OCI-M2 (cell line): ENCODE data around the gene TXNDC8.

Source experiments
- DNase-seq: peaks from one replicate; lab custom pipeline; 2025; ENCODE audit not compliant: unreplicated experiment; lab: John Stamatoyannopoulos, UW

Gene TXNDC8

DNA sequence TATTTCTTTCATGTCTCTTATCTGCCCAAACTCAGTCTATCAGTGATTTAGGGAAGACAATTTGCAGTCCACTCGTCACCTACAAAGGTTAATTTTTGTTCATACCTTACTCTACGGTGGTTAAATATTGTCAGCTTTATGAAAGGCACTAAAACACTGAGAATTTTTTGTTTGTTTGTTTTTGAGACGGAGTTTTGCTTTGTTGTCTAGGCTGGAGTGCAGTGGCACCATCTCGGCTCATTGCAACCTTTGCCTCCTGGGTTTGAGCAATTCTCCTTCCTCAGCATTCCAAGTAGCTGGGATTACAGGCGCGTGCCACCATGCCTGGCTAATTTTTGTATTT lies 55.0 kb downstream of the TXNDC8 start:
- no peak for DNase-seq

DNA sequence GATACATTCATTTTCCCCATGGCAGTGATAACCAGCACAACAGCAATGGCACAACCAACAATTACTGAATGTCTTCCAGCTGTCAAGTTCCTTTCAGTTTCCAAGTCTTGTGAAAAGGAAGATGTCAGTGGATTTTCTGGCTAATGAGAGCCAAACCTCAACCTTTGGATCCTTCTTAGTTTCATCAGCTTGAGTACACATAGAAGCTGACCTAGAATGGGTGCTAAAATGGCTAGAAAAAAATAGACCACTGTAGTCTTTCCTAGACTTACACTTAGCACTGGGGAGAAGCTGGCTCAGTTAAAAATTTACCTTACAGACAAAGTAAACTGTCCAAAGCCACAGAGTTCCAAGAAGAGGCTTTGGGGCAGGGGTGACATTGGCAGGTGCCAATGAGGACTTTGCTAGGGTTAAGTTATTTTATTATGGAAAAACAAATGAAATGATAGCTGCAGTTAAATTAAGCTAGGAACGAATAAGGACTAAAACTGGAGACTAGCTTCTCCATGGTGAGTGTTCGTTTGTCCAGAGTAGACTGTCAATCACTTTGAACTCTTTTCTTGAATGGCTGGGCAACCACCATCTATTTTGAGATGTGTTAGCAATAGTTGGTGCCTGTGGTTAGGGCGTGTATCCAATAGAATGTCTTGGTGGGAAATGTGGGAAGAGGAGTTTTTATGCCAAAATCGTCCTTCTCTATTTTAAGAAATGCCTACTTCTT lies 55.5 kb downstream of the TXNDC8 start:
- no peak for DNase-seq

DNA sequence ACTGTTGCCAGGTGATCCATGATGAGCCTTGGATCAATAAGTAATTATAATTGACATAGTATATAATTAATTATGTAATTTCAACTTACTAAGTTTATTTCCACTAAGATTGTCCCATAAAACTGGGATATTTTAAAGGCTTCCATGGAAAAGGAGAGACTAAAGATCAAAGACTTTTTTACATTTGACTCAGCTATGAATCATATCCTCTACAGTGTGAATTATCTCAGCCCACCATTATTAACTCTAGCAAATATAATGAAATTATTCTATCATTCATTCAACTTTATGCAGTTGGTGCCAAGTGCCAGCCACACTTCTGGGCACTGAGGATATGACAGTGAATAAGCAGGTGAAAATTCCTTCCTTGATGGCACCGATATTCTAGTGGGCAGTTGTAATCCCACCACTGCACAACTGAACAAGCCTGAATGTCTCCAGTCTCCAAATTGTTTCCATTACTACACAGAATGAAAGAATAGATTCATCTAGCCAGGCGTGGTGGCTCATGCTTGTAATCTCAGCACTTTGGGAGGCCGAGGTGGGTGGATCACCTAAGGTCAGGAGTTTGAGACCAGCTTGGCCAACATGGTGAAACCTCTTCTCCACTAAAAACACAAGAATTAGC lies 59.5 kb downstream of the TXNDC8 start:
- DNase-seq: no peak

DNA sequence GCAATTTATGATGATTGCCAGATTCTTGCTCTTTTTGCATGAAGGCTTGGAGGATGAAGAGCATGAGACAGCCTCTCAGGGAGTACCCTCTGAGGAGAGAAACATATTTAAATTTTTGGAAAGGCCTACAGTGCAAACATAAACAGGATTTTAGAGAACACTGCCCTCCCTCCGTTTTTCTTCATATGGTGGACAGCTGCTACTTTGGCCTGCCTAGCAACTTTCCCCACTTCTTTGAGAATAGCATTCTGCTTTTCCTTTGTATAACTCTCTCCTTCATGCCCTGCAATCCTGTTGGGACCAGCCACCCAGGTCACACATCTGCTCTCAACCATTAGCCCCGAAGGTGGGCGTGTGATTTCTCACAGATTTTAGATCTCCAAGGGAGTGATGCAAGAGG lies 60.9 kb downstream of the TXNDC8 start:
- DNase-seq: no peak

DNA sequence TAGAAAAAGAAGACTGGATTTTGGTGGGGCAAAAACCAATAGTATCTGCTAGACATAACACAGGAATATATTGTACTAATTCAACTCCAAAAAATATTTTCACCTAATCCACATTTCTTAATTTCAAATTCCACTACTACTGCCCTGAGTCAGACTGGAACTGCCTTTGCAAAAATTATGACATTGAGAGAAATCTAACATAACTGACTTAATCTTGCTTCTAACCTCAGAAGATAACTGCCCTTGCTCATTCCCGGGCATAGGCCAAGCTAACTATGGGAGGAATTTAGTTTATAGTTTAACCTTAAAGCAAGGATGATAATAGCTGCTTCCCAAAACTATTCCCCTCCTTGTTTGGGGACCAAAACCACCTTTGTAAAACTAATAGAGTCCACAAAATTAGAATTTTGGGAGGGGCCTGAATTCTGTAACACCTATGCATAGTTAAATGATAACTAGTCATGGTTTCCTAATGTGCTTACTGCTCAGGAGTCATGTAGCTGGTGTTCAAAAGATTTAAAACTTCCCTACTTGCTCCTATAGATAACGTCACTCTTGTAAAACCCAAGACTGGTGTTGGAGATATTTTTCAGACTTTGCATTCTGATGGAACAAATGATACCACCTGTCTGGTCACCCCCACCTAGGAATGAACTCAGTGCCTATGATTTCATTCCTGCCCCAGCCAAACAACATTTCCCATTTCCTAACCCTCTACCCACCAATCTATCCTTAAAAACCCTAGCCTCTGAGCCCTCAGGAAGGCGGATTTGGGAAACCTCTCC lies 67.3 kb downstream of the TXNDC8 start:
- no peak for DNase-seq

DNA sequence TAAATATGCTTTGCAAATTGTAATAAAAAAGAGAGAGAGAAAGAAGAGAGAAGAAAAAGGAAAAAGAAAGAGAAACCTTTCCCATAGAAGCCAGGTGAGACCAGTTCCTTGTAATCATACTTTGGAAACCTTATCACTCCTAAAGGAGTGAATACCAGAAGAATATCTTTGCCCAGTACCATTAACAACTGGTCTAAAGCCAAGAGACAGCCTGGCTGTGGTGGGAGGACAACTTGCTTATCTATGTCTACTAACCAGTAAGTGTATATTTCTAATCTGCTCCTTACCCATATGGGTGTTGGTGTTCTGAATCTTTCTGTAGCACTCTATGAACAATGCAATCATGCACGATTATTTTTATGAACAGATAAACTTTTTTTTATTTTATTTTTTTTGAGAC lies 70.9 kb downstream of the TXNDC8 start:
- DNase-seq: no peak

DNA sequence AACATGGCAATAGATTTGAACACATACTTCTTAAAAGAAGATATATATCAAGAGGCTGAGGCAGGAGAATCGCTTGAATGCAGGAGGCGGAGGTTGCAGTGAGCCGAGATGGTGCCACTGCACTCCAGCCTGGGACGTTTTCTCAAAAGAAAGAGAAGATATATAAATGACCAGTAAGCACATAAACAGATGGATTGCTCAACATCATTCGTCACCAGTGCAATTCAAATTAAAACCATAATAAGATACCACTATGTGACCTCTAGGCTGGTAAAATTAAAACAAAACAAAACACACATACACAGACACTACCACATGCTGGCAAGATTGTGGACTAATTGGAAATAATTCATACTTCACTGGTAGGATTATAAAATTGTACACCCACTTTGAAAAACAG lies 76.0 kb downstream of the TXNDC8 start:
- DNase-seq: no peak

DNA sequence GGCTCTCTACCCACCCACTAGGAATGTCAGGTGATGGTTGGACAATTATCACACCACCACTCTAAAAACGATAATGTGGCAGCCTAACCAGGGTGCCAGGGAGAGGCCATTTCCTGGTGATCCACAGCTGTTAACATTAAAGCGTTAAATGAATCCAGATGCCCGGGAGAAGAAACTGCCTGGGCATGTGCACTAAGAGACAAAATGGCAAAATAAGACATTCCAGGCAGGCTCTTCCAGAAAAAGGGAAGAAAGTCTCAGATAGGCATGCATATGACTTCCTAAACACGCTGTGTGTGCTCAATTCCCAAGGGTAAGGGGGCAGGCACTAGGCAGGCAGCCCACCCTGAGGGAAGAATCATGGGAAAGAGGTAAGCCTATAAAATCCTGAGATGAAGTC lies 76.8 kb downstream of the TXNDC8 start:
- DNase-seq: no peak

DNA sequence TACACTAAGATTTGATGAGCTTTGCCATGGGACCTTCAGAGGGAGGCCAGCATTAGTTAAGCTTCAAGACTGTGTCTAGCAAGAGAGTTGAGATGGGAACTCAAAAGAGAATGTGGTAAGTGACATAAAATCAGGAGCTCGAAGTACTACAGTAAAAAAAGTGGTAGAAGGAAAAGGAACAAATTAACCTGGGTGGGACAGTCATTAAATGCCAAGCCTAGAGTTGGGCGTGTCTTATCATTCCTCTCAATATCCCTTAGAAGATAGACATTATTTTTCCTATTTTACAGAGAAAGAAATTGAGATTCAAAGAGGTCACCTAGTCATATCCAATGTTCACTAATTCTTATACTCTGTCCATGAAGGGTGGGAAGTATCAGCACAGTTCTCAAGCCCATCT lies 78.1 kb downstream of the TXNDC8 start:
- no peak for DNase-seq

DNA sequence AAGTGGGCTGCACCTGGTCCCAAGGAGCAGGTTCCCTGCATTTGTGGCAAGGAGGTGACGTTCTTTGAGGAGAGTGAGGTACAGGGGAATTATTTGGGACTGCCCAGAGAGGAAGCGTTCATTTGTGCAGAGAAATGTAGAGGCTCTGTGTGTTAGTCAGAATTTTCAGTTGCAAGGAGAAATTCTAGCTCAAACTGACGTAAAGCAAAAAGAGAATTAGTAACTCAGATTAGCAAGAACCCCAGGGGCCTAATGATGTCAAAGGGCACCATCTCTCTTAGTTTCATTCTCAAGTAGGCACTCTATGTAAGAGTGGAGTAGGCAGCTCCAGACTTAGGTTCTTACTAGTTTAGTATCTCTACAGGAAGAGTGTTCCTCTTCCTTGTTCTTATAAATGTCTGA lies 79.0 kb downstream of the TXNDC8 start:
- no peak for DNase-seq

DNA sequence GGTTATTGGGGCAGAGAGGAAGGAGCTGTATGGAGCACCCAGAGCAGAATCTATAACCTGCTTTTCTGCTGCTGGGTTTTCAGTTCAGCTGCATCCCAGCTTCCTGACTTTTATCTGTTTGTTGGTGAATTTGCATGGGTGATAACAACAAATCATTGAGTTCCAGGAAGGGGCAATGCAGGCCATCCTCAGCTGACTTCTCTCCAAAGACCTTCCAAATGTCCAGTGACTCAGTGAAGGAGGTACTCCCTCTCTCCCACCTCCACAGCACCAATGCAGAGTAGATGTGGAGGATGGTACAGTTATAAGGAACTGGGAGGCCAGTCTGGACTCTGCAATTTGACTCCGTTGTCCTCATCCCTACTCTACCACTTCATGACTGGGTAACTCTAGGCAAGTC lies 79.7 kb downstream of the TXNDC8 start:
- DNase-seq: no peak

DNA sequence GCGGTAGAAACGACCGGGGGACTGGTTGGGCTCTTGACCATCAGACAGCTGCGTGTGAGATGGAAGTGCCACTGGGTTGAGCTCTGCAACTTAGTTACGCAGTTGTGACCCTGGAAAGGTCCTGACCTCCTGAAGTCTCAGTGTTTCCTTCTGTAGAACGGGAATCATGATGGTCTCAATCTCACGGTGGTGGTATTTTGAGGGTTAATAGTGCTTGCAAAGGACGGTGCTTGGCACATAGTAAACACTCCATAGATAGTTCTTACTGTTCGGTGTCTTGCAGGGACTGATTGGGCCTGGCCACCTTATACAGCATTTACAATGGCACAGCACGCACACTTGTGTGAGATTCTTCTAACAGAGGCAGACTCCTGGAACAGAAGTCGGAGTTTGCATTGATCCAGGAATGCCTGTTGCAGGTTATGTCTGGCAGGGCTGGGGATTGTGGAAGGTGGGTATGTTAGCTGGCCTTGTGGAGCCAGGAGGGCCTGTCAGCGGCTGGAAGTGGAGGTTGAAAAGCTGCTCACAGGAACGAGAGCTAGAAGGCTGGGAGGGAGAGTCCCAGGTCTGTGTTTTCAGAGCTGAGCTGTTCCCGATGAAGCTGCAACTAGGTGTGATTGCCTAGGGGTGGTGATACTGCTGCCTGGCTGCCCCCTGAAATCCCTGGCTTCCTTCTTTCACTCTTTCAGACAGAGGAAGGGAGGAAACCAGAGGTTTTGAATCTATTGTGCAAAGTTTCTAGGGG lies 80.4 kb downstream of the TXNDC8 start:
- no peak for DNase-seq

DNA sequence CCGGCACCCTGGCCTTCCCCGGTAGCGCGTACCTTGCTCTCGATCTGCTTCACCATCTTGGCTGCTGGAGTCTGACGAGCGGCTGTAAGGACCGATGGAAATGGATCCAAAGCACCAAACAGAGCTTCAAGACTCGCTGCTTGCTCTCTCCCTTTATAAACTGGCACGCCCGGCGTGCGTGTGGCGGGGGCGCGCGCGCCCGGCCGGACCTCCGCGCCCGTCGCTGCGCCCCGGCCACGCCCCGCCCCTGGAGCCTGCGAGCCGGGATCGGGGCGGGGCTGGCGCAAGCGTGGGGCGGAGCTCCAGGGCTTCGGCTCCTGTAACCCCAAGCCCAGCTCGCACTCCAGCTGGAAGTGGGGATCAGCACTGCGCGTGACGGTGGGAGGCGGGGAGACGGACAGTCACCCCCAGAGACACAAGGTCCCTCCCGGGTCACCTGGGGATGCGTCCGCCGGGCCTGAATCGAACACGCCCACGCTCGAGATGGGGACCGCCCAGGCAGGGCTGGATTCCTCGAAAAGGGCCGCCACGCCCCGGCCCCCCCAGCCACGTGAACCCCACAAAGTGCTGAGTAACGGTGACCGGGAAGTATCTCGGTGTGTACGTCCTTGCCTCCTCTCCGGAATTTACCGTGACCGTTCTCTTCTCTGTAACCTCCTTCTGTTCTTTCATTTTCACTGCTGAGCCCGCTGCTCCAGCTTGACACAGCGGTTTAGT lies 81.1 kb downstream of the TXNDC8 start, which contains the start of gene TXN:
TXN (minus strand) TSS at position 128 of the 717 bp plus-strand sequence; CDS start at position 56, 72 bp downstream.
- DNase-seq: peak; percentile 49

DNA sequence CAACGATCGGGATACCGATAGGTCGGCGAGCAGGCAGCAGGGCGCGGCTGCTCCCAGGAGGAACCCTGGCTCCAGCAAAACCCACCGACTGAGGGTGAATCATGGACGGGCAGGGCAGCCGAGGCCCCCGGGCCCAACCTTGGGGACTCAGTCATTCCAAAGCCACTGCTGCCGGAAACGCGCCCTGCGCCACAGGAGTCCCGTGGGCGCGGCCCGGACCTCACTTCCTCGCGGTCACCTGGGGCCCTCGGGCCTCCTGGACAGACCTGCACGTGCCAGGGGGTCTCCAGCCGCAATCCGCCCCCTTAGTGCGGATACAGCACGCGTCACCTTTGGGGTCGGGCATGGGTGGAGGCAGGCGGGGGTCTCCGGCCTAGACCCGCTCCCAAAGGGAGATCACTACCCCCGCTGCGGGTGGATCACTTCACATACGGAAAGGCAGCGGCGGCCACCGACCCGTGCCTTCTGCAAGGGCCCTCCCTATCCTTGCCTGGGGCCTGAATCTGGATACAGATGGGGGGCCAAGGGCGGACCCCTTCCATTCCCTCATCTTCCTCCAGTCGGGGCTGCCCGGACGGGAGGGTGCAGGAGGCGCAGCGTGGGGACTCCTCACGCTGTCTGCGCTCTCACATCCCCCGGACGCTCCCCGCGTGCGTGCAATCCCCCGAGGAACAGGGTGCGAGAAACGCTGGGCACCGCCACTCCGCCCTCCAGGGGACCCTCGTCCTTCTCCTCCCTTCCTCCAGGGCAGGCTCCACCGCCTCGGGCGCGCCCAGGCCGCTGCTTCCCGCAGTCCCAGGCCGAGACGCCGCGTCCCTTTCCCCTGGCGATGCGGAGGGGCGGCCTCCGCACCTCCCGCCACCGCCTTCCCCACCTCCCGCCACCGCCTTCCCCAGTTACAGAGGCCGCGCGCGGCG lies 81.9 kb downstream of the TXNDC8 start:
- no peak for DNase-seq

DNA sequence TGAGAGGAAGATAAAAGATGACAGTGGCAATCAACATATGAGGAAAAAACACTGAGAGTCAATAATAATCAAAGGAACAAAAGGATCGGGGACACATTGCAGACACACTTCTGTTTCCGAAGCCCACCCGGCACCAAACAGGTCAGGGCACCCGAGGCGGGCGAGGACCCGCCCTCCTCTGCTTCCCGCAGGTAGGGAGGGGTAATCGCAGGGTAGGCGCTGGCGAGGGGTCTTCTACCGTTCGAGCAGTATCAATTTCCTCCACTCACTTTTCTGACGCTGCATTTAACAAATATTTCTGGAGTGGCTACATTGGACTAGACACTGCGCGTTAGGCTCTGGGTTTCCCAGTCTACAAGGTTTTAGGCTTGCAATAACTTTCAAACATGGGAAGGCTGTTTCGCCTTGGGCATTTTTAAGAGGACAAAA lies 82.6 kb downstream of the TXNDC8 start:
- no peak for DNase-seq

DNA sequence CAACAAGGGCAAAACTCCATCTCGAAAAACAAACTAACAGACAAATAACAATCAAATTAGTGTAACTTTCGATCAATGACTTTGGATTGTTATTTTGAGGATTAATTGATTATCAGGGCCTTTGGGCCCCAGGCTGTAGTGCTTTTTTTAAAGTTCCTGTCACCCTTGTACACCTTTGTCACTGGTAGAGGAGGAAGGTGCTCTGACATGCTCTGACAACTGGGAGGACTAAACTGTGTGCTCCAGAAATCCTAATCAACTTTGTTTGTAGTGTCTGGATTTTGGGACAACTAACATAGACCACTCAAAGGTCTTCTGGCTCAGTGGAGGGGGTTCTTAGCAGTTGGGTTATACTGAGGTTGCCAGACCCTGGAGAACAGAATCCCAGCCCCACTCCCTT lies 83.2 kb downstream of the TXNDC8 start:
- no peak for DNase-seq
